Naive thymus-derived CD4-positive, alpha-beta T cell (primary cell): Measurements from ENCODE around the gene PBX2. TPM values are rescaled to one million over a fixed set of nuclear protein-coding genes. Genes with fewer than 3 reads are reported as not detected.
"Not testable (repeated sequence)": the region's sequence is repeated elsewhere in the genome, so short reads cannot be mapped to it uniquely, and the experiment has no call there.

Experiments
- ATAC-seq: fragments of 150-1000 bp; cut with Tn5 transposase; 2 replicates; pipeline ENCODE4 v1.10.0; 2021; ENCODE audit warnings: mild to moderate bottlenecking, moderate library complexity
- CTCF ChIA-PET: fragments of 350-600 bp; sonication (Branson Sonifier 250); formaldehyde crosslinking; loops from one replicate; lab custom pipeline; 2021; ENCODE audit warnings: antibody characterized with exemption; lab: Charles Lee
- POLR2A ChIA-PET: fragments of 350-600 bp; sonication (Branson Sonifier 250); formaldehyde crosslinking; loops from one replicate; lab custom pipeline; 2021; ENCODE audit warnings: antibody characterized with exemption, inconsistent platforms; lab: Charles Lee
- DNase-seq, 9 donors: peaks; one replicate each; pipeline versions ENCODE4 v3.0.0 to v3.0.0-alpha.2; 2020 to 2022; ENCODE audit warnings: mixed read lengths in 1 of 9
- H3K27ac ChIP-seq: one replicate; pipeline ENCODE4 v1.7.0; 2013; ENCODE audit warnings: mild to moderate bottlenecking, low read depth, low read length, moderate library complexity
- H3K27me3 ChIP-seq, 2 donors: one replicate each; pipeline ENCODE4 v1.7.0; 2013; ENCODE audit warnings: low read length in 2 of 2, mild to moderate bottlenecking in 2 of 2, moderate library complexity in 2 of 2; ENCODE audit not compliant: control insufficient read depth in 2 of 2, insufficient read depth in 2 of 2
- H3K36me3 ChIP-seq, 3 experiments: 1 replicate in 2 of 3; 2 replicates in 1 of 3; pipeline ENCODE4 v1.7.0; 2013; ENCODE audit warnings: low read length in 3 of 3, mild to moderate bottlenecking in 3 of 3, moderate library complexity in 1 of 3; ENCODE audit not compliant: insufficient read depth in 3 of 3, control insufficient read depth in 2 of 3
- H3K4me1 ChIP-seq, 2 donors: one replicate each; pipeline ENCODE4 v1.7.0; 2013; ENCODE audit warnings: low read length in 2 of 2, mild to moderate bottlenecking in 2 of 2, moderate library complexity in 1 of 2; ENCODE audit not compliant: control insufficient read depth in 2 of 2, insufficient read depth in 2 of 2
- H3K4me3 ChIP-seq: 2 replicates; pipeline ENCODE4 v1.7.0; 2013; ENCODE audit warnings: mild to moderate bottlenecking, low read length
- H3K9me3 ChIP-seq, 3 experiments: 1 replicate in 2 of 3; 2 replicates in 1 of 3; pipeline ENCODE4 v1.7.0; 2013; ENCODE audit warnings: low read length in 3 of 3; ENCODE audit not compliant: control insufficient read depth in 2 of 3
- H3K27ac Mint-ChIP-seq, 9 donors: one replicate each; pipeline ENCODE4 v1.8.0; 2020 to 2022; ENCODE audit warnings: mixed read lengths in 9 of 9, mild to moderate bottlenecking in 8 of 9, moderate library complexity in 5 of 9, inconsistent platforms in 2 of 9
- H3K27me3 Mint-ChIP-seq, 5 donors: one replicate each; pipeline ENCODE4 v1.8.0; 2021 to 2022; ENCODE audit warnings: mixed read lengths in 5 of 5, mild to moderate bottlenecking in 1 of 5
- H3K36me3 Mint-ChIP-seq, 5 donors: one replicate each; pipeline ENCODE4 v1.8.0; 2020 to 2022; ENCODE audit warnings: mixed read lengths in 5 of 5, mild to moderate bottlenecking in 3 of 5, inconsistent platforms in 1 of 5
- H3K4me1 Mint-ChIP-seq, 7 donors: one replicate each; pipeline ENCODE4 v1.8.0; 2020 to 2022; ENCODE audit warnings: mixed read lengths in 7 of 7, mild to moderate bottlenecking in 3 of 7, inconsistent platforms in 1 of 7
- H3K4me3 Mint-ChIP-seq, 10 donors: one replicate each; pipeline ENCODE4 v1.8.0; 2020 to 2022; ENCODE audit warnings: mild to moderate bottlenecking in 10 of 10, mixed read lengths in 10 of 10, moderate library complexity in 6 of 10, inconsistent platforms in 2 of 10
- H3K9me3 Mint-ChIP-seq, 11 donors: one replicate each; pipeline ENCODE4 v1.8.0; 2020 to 2022; ENCODE audit warnings: mixed read lengths in 11 of 11, mild to moderate bottlenecking in 4 of 11, inconsistent platforms in 1 of 11, moderate library complexity in 1 of 11
- intact Hi-C, 2 donors: fragments of 100-400 bp; cut with micrococcal nuclease; formaldehyde crosslinking; loops; one replicate each; pipeline ENCODE4 v1.15.1; 2023
- polyA plus RNA-seq, 2 donors: library from polyadenylated mRNA; unstranded; fragments of 300-500 nt; fragmentation: Illumina TruSeq; gene quantifications; one replicate each; pipeline ENCODE4 v1.2.3, GENCODE V29; 2021
- total RNA-seq, 6 experiments: library from RNA in 5 of 6; stranded (reverse) in 5 of 6; gene quantifications; 1 replicate in 5 of 6; 2 replicates in 1 of 6; pipeline ENCODE4 v1.2.3 and lab custom pipeline; 2021 to 2026

The PBX2 gene
- total and polyA plus RNA-seq, 7 experiments from 2014 or later = 2.5 to 221 (median 108) TPM

GRCh38 chr6:32194388-32194787 is 4.4 kb upstream of the PBX2 start:
- peak overlapping the region; percentile 97 for H3K27ac ChIP-seq
- Mint-ChIP-seq H3K4me1 (peaks cover 24 to 40% (median 31%) of the 10 kb centered on the region in 7 donors), H3K27ac (peak overlapping the region; percentile 86 to 100 (median 98)), H3K9me3 (no peaks in the 10 kb centered on the region), H3K36me3 (peaks cover 7 to 24% (median 8%) of the 10 kb centered on the region in 5 donors), H3K4me3 (peak overlapping the region; percentile 92 to 100 (median 98)), H3K27me3 (no peaks in the 10 kb centered on the region)
- intact Hi-C loops = loop anchor here (2.0 to 10.0 kb wide), 8 partner anchors 50 to 1220 kb away; partner anchors contain the start of genes B3GALT4 (in 1 of the 2), CUTA (in 1 of the 2), EHMT2 (in 1 of the 2) and HSPA1B (in 1 of the 2)
- ChIA-PET POLR2A (interaction anchor here (0.5 to 10.6 kb wide), 5 partner anchors 15 to 82 kb away, joined by 3 to 259 read pairs (median 9); partner anchors contain the start of genes AGPAT1, ATF6B, FKBPL and RNF5), CTCF (interaction anchor here (0.9 to 1.9 kb wide), 7 partner anchors 15 to 66 kb away, joined by 3 to 9 read pairs (median 4); partner anchors contain the start of genes ATF6B and FKBPL)
- DNase-seq (no peak), ATAC-seq (no peak)
- H3K4me1 ChIP-seq = peaks cover 20 to 30% of the 10 kb centered on the region in 2 donors
- H3K27me3 ChIP-seq = no peaks in the 10 kb centered on the region
- H3K4me3 ChIP-seq = peak overlapping the region; percentile 94
- peaks cover 0 to 21% (median 0%) of the 10 kb centered on the region in 3 experiments for H3K36me3 ChIP-seq
- no peaks in the 10 kb centered on the region for H3K9me3 ChIP-seq

DNA sequence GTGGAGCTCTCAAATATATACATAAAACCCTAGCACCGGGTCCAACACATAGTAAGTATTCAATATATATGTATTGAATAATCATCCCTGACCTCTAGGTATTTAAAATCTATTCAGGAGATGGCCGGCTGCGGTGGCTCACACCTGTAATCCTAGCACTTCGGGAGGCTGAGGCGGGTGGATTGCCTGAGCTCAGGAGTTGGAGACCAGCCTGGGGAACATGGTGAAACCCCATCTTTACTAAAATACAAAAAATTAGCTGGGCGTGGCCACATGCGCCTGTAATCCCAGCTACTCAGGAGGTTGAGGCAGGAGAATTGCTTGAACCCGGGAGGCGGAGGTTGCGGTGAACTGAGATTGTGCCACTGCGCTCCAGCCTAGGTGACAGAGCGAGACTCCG is 3.1 kb upstream of the PBX2 start:
- H3K36me3 Mint-ChIP-seq = peaks cover 7 to 32% (median 16%) of the 10 kb centered on the region in 5 donors
- peak overlapping the region; percentile 97 for H3K27ac ChIP-seq
- H3K9me3 ChIP-seq, H3K9me3 Mint-ChIP-seq, H3K27me3 ChIP-seq, H3K27me3 Mint-ChIP-seq, ATAC-seq, DNase-seq: not testable (repeated sequence)
- peaks cover 0 to 24% (median 0%) of the 10 kb centered on the region in 3 experiments for H3K36me3 ChIP-seq
- peak overlapping the region; percentile 92 to 100 (median 98) for H3K4me3 Mint-ChIP-seq
- intact Hi-C loops = loop anchor here (2.0 to 10.0 kb wide), 6 partner anchors 296 to 1222 kb away; partner anchors contain the start of genes B3GALT4 (in 1 of the 2), CUTA (in 1 of the 2), EHMT2 (in 1 of the 2) and HSPA1B (in 1 of the 2)
- POLR2A ChIA-PET = interaction anchor here (0.6 to 10.6 kb wide), 14 partner anchors 13 to 1462 kb away, joined by 3 to 259 read pairs (median 6); partner anchors contain the start of genes AGPAT1, ATF6B, BAG6 and BRD2
- peak overlapping the region; percentile 84 to 100 (median 97) for H3K27ac Mint-ChIP-seq
- H3K4me1 ChIP-seq = peaks cover 27 to 39% of the 10 kb centered on the region in 2 donors
- peaks cover 36 to 53% (median 40%) of the 10 kb centered on the region in 7 donors for H3K4me1 Mint-ChIP-seq
- peak overlapping the region; percentile 94 for H3K4me3 ChIP-seq
- CTCF ChIA-PET = interaction anchor here (0.6 to 1.6 kb wide), 8 partner anchors 10 to 1363 kb away, joined by 3 to 10 read pairs (median 4); partner anchors contain the start of gene FKBPL

DNA sequence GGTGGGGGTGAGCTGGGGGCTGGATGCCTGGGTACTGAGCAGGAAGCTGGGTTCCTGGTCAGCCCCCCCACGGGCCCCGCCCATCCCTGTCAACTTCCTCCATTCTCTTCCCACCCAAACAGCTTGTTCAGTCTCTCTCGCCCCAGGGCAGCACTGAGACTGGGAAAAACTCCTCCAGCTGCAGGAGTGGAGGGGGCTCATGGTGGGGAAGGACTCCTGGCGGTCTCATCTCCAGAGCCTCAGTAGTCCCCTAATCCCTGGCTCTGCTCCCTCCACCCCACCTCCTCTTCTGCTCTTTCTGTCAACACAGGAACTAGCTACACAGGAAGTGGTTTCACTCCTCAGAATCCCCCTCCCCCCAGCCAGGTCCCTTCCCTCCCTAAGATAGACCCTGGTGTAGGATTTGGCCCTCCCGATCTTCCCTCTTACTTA is 2.6 kb upstream of the PBX2 start, which contains the start of gene GPSM3:
Gene GPSM3 (minus strand): TSS at position 36 of the 432 bp plus-strand sequence. CDS start 130 bp downstream, outside the sequence.
- Mint-ChIP-seq H3K27me3 (no peaks in the 10 kb centered on the region), H3K4me1 (peaks cover 38 to 55% (median 44%) of the 10 kb centered on the region in 7 donors), H3K4me3 (peak within 1 kb of the TSS; percentile 92 to 100 (median 98)), H3K9me3 (no peaks in the 10 kb centered on the region), H3K36me3 (peaks cover 8 to 33% (median 18%) of the 10 kb centered on the region in 5 donors), H3K27ac (peak within 1 kb of the TSS; percentile 84 to 100 (median 97))
- intact Hi-C loops = loop anchor here (1.0 to 10.0 kb wide), 7 partner anchors 295 to 1222 kb away; partner anchors contain the start of genes B3GALT4 (in 1 of the 2), CUTA (in 1 of the 2), DDX39B (in 1 of the 2) and EHMT2 (in 1 of the 2)
- Histone ChIP-seq H3K9me3 (no peaks in the 10 kb centered on the region), H3K4me1 (peaks cover 32 to 39% of the 10 kb centered on the region in 2 donors), H3K36me3 (peaks cover 2 to 29% (median 2%) of the 10 kb centered on the region in 3 experiments), H3K27ac (peak within 1 kb of the TSS; percentile 97), H3K4me3 (peak within 1 kb of the TSS; percentile 94), H3K27me3 (no peaks in the 10 kb centered on the region)
- no peak for ATAC-seq
- ChIA-PET POLR2A (interaction anchor here (0.5 to 10.6 kb wide), 17 partner anchors 13 to 1461 kb away, joined by 3 to 259 read pairs (median 6); partner anchors contain the start of genes AGPAT1, ATF6B, BAG6 and BRD2), CTCF (interaction anchor here (0.6 to 1.6 kb wide), 8 partner anchors 10 to 1363 kb away, joined by 3 to 10 read pairs (median 4); partner anchors contain the start of gene FKBPL)
- DNase-seq = peak; percentile 39 to 81 (median 75)

DNA sequence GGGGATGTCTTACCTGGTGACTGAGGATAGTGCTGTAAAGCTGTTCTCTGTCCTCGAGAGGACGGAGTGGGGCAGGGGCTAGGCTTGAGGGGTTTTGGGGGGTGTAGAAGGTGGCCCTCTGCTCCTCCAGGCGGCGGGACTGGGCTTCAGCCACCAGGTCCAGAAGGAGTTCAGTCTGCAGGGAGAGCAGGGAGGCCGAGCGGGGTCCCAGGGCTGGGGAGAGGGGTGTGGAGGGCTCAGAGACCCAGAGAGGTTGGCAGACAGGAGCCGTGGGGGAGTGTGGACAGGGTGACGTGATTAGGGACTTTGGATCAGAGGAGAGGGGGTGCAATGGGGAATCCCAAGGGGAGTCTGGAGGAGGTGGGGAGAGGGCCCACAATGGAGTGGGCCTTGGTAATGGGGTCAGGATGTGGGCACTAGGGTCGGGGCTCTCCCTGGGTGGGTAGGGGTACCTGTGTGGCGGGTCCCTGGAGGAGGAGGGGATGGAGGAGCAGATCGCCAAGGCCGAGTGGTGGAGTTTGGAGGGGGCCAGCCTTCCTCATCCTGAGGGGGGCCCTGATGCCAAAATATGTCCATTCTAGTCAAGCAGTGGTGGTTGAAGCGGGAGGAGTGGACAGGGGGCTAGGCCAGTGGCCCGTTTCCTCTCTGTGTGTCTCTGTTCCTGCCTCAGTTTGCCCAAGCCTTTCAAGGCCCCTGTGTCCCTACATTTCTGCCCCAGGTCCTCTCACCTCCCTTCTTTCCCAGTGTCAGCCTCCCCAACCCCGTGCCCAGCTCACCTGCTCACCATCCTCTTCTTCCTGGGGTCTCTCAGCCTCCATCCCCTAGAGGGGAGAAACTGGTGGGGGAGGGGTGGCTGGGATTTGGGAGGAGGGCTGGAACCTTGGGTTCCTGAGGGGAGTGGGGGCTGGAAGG is 1.9 kb upstream of the PBX2 start:
- H3K27ac ChIP-seq = peak overlapping the region; percentile 97
- peak in 2 of 9 donors; percentile 13 to 53 for DNase-seq
- intact Hi-C loops = loop anchor here (1.0 to 10.0 kb wide), 8 partner anchors 73 to 1223 kb away; partner anchors contain the start of genes B3GALT4 (in 1 of the 2), CUTA (in 1 of the 2), DDX39B (in 1 of the 2) and EHMT2 (in 1 of the 2)
- H3K4me3 ChIP-seq = peak overlapping the region; percentile 94
- Mint-ChIP-seq H3K27ac (peak overlapping the region; percentile 84 to 100 (median 97)), H3K4me3 (peak overlapping the region; percentile 92 to 100 (median 98)), H3K27me3 (no peaks in the 10 kb centered on the region), H3K36me3 (peaks cover 12 to 40% (median 23%) of the 10 kb centered on the region in 5 donors), H3K9me3 (no peaks in the 10 kb centered on the region), H3K4me1 (peaks cover 45 to 59% (median 50%) of the 10 kb centered on the region in 7 donors)
- no peaks in the 10 kb centered on the region for H3K9me3 ChIP-seq
- H3K27me3 ChIP-seq = no peaks in the 10 kb centered on the region
- H3K36me3 ChIP-seq = peaks cover 9 to 36% (median 9%) of the 10 kb centered on the region in 3 experiments
- ChIA-PET POLR2A (interaction anchor here (0.5 to 10.6 kb wide), 17 partner anchors 12 to 780 kb away, joined by 3 to 259 read pairs (median 5); partner anchors contain the start of genes AGPAT1, ATF6B, BAG6 and BRD2), CTCF (interaction anchor here (0.7 to 1.6 kb wide), 7 partner anchors 9 to 73 kb away, joined by 3 to 10 read pairs (median 5); partner anchors contain the start of gene FKBPL)
- peaks cover 39% of the 10 kb centered on the region in 2 donors for H3K4me1 ChIP-seq
- no peak for ATAC-seq

- DNase-seq (no peak), ATAC-seq (no peak)
- ChIA-PET CTCF (interaction anchor here (0.6 to 1.3 kb wide), 4 partner anchors 14 to 762 kb away, joined by 3 to 5 read pairs (median 3); partner anchors contain the start of gene HLA-DMA), POLR2A (interaction anchor here (0.6 to 10.6 kb wide), 8 partner anchors 11 to 781 kb away, joined by 3 to 259 read pairs (median 4); partner anchors contain the start of genes AGPAT1, ATF6B, FKBPL and RNF5)
- intact Hi-C loops = loop anchor here (1.0 to 10.0 kb wide), 10 partner anchors 13 to 1224 kb away; partner anchors contain the start of genes RNF5 (in 2 of the 2), ATF6B (in 1 of the 2), B3GALT4 (in 1 of the 2) and CUTA (in 1 of the 2)
- no peaks in the 10 kb centered on the region for H3K9me3 Mint-ChIP-seq
- H3K27ac Mint-ChIP-seq = peak overlapping the region; percentile 84 to 100 (median 97)
- no peaks in the 10 kb centered on the region for H3K27me3 Mint-ChIP-seq
- Histone ChIP-seq H3K4me1 (peaks cover 39 to 46% of the 10 kb centered on the region in 2 donors), H3K36me3 (peaks cover 10 to 44% (median 15%) of the 10 kb centered on the region in 3 experiments), H3K4me3 (peak overlapping the region; percentile 94), H3K27ac (peak overlapping the region; percentile 97), H3K9me3 (no peaks in the 10 kb centered on the region), H3K27me3 (no peaks in the 10 kb centered on the region)
- peaks cover 50 to 61% (median 55%) of the 10 kb centered on the region in 7 donors for H3K4me1 Mint-ChIP-seq
- peaks cover 17 to 44% (median 32%) of the 10 kb centered on the region in 5 donors for H3K36me3 Mint-ChIP-seq
- H3K4me3 Mint-ChIP-seq = peak overlapping the region; percentile 92 to 100 (median 98)
These were observed 1.1 kb upstream of the PBX2 start for GRCh38 chr6:32190911-32191677.
